GM12801 (cell line): Measurements from ENCODE around the gene SUSD4.

ENCODE experiments used
- TF ChIP-seq, protein P1 (sequence below): IDR thresholded peaks from one replicate; pipeline ENCODE4 v1.5.1; 2011; ENCODE audit warnings: control low read depth; ENCODE audit not compliant: insufficient read length; ENCODE audit errors: extremely low read depth

The SUSD4 gene

DNA sequence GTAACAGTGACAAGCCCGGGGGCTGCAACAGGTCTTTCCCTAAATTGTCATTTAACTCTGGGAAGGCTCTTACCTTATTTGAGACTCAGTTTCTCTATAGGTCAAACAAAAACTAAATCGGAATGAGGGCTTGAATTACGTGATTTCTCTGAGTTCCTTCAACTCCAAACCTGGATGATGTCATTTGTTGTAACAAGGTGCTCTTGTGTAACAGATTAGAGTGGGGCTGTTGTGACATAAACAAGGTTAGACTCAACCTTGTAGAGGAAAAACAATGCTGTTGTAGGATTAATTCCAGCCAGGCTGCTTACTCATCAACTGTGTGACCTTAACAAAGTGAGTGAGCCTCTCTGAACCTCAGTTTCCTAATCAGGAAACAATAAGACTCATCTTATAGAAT, 74.4 kb downstream of the SUSD4 start:
- TF ChIP-seq, protein P1, sequence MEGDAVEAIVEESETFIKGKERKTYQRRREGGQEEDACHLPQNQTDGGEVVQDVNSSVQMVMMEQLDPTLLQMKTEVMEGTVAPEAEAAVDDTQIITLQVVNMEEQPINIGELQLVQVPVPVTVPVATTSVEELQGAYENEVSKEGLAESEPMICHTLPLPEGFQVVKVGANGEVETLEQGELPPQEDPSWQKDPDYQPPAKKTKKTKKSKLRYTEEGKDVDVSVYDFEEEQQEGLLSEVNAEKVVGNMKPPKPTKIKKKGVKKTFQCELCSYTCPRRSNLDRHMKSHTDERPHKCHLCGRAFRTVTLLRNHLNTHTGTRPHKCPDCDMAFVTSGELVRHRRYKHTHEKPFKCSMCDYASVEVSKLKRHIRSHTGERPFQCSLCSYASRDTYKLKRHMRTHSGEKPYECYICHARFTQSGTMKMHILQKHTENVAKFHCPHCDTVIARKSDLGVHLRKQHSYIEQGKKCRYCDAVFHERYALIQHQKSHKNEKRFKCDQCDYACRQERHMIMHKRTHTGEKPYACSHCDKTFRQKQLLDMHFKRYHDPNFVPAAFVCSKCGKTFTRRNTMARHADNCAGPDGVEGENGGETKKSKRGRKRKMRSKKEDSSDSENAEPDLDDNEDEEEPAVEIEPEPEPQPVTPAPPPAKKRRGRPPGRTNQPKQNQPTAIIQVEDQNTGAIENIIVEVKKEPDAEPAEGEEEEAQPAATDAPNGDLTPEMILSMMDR, result no peak

DNA sequence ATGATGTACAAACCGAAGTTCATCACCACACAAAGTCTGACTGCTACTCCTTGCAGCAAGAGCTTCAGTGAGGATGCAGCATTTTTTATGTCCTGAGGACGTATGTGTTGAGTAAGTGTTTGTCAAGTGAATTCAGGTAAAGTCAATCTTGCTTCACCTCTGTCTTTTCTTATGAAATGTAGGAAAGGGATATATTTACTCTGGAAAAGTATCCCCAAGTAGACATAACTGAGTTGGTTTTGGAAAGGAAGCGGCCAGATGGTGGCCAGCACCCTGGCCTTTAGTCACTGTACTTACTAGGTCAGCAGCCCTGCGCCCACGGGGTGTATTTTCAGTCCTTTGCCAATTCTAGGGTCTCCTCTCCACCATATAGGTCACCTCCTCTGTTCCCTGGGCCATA, 75.2 kb downstream of the SUSD4 start:
- TF ChIP-seq, protein P1, result no peak

DNA sequence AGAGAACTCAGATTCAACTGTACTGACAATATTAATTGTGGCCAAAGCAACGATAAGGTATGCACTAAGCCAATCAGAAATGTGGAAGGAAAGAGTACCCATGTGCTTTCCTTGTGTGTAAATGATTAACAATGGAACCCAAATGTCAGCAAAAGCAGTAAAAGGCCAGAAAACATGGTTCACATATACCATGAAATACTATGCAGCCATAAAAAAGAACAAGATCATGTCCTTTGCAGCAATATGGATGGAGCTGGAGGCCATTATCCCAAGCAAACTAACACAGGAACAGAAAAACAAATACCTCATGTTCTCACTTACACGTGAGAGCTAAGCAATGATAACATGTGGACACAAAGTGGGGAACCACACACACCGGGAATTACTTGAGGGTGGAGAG, 78.5 kb downstream of the SUSD4 start:
- TF ChIP-seq, protein P1, result no peak

DNA sequence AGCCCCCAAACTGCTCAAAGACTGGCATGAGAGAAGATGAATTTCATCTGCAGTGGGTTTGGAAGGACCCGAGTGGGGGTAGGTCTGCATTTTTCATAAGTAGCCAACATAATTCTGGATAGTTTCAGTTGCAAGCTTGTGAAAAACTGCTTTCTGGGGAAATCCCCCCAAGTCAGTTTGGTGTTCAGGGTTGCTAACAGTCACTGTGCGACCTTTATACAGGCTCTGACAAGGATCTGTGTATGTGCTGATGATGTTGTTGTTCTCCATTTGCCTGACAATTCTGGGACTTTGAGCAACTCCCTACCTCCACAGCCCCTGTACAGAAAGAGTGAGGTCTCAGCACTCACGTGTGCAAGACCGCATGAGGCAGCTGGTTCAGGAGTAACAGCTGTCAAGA, 87.9 kb downstream of the SUSD4 start:
- TF ChIP-seq, protein P1, result no peak

DNA sequence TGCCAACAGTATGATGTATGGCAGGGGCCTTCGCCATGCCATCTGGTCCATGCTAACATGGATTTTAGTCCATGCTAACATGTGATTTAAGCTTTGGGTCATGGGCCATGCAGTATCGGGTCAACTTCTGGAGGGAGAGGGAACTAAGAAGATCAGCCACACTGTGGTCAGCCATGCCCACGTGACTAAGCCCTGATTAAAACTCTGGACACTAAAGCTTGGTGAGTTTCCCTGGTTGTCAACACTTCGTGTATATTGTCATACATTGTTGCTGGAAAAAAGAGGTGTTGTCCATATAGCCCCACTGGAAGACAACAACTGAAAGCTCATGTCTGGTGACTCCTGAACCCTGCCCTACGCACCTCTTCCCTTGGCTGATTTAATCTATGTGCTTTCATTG, 90.5 kb downstream of the SUSD4 start:
- TF ChIP-seq, protein P1, result no peak

DNA sequence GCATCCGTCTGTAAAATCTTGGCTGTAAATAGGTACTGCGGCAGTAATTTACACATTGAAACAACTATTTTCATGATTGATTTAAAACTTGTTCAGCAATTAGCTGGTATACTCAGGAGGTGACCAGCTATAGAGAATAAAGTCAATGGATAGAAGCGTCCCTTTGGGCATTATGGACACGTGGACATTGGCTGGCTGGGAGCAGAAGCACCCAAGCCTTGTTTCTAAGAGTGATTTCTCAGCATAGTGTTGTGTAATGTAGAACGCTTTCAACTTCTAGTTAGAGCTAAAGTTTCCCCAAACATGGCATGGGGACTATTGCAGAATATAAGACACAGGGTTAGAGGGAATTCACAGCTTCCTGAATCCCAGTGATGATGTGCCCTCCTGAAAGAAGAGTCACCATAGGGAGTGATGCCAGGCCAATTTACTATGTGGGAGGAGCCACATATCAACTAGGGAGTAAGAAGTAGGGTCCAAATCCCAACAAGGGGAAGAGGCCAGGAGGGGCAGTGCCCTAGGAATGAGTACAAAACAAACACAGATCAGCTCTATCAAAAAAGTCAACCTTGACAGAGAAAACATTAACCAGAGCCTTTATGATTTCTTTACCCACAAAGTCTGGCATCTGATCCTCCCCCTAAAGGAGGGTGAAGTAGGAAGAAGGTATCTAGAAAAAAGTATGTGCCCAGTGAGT, 92.7 kb downstream of the SUSD4 start:
- TF ChIP-seq, protein P1, result no peak

DNA sequence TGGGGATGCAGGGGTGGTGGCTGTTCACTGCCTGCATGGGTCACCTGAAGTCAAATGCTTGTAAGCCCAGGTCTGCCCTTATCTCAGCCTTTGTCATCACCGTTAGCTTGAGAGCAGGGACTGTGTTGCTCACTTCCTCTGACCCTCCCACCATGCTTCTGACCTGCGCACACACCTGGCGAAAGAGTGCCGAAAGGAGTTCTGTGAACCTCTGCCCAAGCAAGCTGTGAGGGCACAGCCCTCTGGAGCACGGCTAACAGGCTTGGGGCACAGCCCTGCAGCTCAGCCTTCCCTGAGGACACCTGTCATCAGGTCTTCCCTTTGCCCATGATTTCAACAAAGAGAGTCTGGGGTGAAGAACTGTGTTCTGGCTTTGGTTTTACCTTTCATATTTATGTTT, 93.8 kb downstream of the SUSD4 start:
- TF ChIP-seq, protein P1, result no peak
